WTC11 (cell line): Measurements from ENCODE around the gene ANKRD62. TPM values are rescaled to one million over a fixed set of nuclear protein-coding genes. Genes with fewer than 3 reads are reported as not detected.

ENCODE experiments used
- ATAC-seq: fragments of 200-7000 bp; cut with Tn5 transposase; 2 replicates; pipeline ENCODE4 v1.10.0; 2021; ENCODE audit warnings: mild to moderate bottlenecking, moderate library complexity
- CTCF ChIA-PET: fragments of 300-600 bp; sonication (Branson Sonifier 250); formaldehyde crosslinking; loops from one replicate; lab custom pipeline; 2021; ENCODE audit warnings: antibody characterized with exemption; lab: Charles Lee
- POLR2A ChIA-PET: fragments of 350-600 bp; sonication (Branson Sonifier 250); formaldehyde crosslinking; loops from one replicate; lab custom pipeline; 2021; ENCODE audit warnings: antibody characterized with exemption; lab: Charles Lee
- DNase-seq: peaks from one replicate; pipeline ENCODE4 v3.0.0; 2021; ENCODE audit warnings: low spot score
- H3K27ac Mint-ChIP-seq: 2 replicates; pipeline ENCODE4 v1.8.0; 2021; ENCODE audit warnings: mixed read lengths
- H3K27me3 Mint-ChIP-seq: 2 replicates; pipeline ENCODE4 v1.8.0; 2021; ENCODE audit warnings: low read depth, mild to moderate bottlenecking, moderate library complexity, mixed read lengths
- H3K36me3 Mint-ChIP-seq: 2 replicates; pipeline ENCODE4 v1.8.0; 2021; ENCODE audit warnings: mixed read lengths
- H3K4me1 Mint-ChIP-seq: 2 replicates; pipeline ENCODE4 v1.8.0; 2022; ENCODE audit warnings: mixed read lengths
- H3K4me3 Mint-ChIP-seq: 2 replicates; pipeline ENCODE4 v1.8.0; 2021; ENCODE audit warnings: mild to moderate bottlenecking, moderate library complexity, mixed read lengths
- H3K9me3 Mint-ChIP-seq: 2 replicates; pipeline ENCODE4 v1.8.0; 2021; ENCODE audit warnings: mixed read lengths
- AFF4 ChIP-seq: sonication (generic); formaldehyde crosslinking; IDR thresholded peaks from 2 replicates; pipeline ENCODE4 v1.8.1; 2023; ENCODE audit warnings: mild to moderate bottlenecking, missing genetic modification reagents, borderline replicate concordance
- ATF2 ChIP-seq: sonication (generic); formaldehyde crosslinking; IDR thresholded peaks from 2 replicates; pipeline ENCODE4 v1.8.1; 2022; ENCODE audit warnings: low read depth, missing genetic modification reagents, borderline replicate concordance
- ATF3 ChIP-seq: sonication (generic); formaldehyde crosslinking; conservative IDR thresholded peaks from 2 replicates; pipeline ENCODE4 v1.8.1; 2022; ENCODE audit warnings: mild to moderate bottlenecking, missing genetic modification reagents
- CREM ChIP-seq: sonication (generic); formaldehyde crosslinking; IDR thresholded peaks from 2 replicates; pipeline ENCODE4 v1.8.1; 2022; ENCODE audit warnings: mild to moderate bottlenecking, missing genetic modification reagents, moderate library complexity
- E2F1 ChIP-seq: sonication (generic); formaldehyde crosslinking; IDR thresholded peaks from 2 replicates; pipeline ENCODE4 v1.8.0; 2022; ENCODE audit warnings: mild to moderate bottlenecking, missing genetic modification reagents
- ERG ChIP-seq: fragments of 250-450 bp; sonication (Bioruptor Pico); IDR thresholded peaks from 2 replicates; pipeline ENCODE4 v1.8.0; 2021; ENCODE audit warnings: mild to moderate bottlenecking
- ESRRA ChIP-seq: sonication (generic); formaldehyde crosslinking; IDR thresholded peaks from 2 replicates; pipeline ENCODE4 v1.8.1; 2022; ENCODE audit warnings: mild to moderate bottlenecking, missing genetic modification reagents, borderline replicate concordance
- KAT7 ChIP-seq: sonication (generic); formaldehyde crosslinking; IDR thresholded peaks from 2 replicates; pipeline ENCODE4 v1.8.1; 2023; ENCODE audit warnings: missing genetic modification reagents, mild to moderate bottlenecking, borderline replicate concordance
- MYBL2 ChIP-seq: sonication (generic); formaldehyde crosslinking; IDR thresholded peaks from 2 replicates; pipeline ENCODE4 v1.8.1; 2023; ENCODE audit warnings: mild to moderate bottlenecking, moderate library complexity, missing genetic modification reagents
- NFE2L1 ChIP-seq: sonication (generic); formaldehyde crosslinking; IDR thresholded peaks from 2 replicates; pipeline ENCODE4 v1.8.1; 2023; ENCODE audit warnings: missing genetic modification reagents
- NR2C2 ChIP-seq: sonication (generic); formaldehyde crosslinking; IDR thresholded peaks from 2 replicates; pipeline ENCODE4 v1.8.0; 2022; ENCODE audit warnings: mild to moderate bottlenecking, missing genetic modification reagents
- RELA ChIP-seq: sonication (generic); formaldehyde crosslinking; IDR thresholded peaks from 2 replicates; pipeline ENCODE4 v1.8.1; 2022; ENCODE audit warnings: missing genetic modification reagents, mild to moderate bottlenecking, borderline replicate concordance
- USF1 ChIP-seq: sonication (generic); formaldehyde crosslinking; IDR thresholded peaks from 2 replicates; pipeline ENCODE4 v1.8.0; 2022; ENCODE audit warnings: mild to moderate bottlenecking, missing genetic modification reagents
- USF2 ChIP-seq: sonication (generic); formaldehyde crosslinking; IDR thresholded peaks from 2 replicates; pipeline ENCODE4 v1.8.1; 2023; ENCODE audit warnings: mild to moderate bottlenecking, missing genetic modification reagents, moderate library complexity
- ZNF281 ChIP-seq: sonication (generic); formaldehyde crosslinking; IDR thresholded peaks from 2 replicates; pipeline ENCODE4 v1.8.0; 2023; ENCODE audit warnings: mild to moderate bottlenecking, missing genetic modification reagents
- ZSCAN18 ChIP-seq: fragments of 250-450 bp; sonication (Bioruptor Pico); IDR thresholded peaks from 2 replicates; pipeline ENCODE4 v2.1.2; 2022; ENCODE audit warnings: mild to moderate bottlenecking, moderate library complexity
- total RNA-seq: library from RNA; stranded (reverse); gene quantifications from 3 replicates; pipeline ENCODE4 v1.2.3, GENCODE V29; 2021

The ANKRD62 gene
- total RNA-seq, 1 experiment from 2014 or later: not detected

- Mint-ChIP-seq H3K4me1 (no peaks in the 10 kb centered on the region), H3K4me3 (no peak overlapping the region)
- no peak for ATAC-seq
- POLR2A ChIA-PET: no interaction called here
- TF ChIP-seq USF2 (CRISPR knock-in tag) (no peak), NFE2L1 (CRISPR knock-in tag) (no peak), USF1 (CRISPR knock-in tag) (no peak), ESRRA (CRISPR knock-in tag) (no peak), RELA (CRISPR knock-in tag) (no peak), CREM (no peak), ZSCAN18 (CRISPR knock-in tag) (no peak), KAT7 (CRISPR knock-in tag) (no peak), E2F1 (CRISPR knock-in tag) (no peak), ZNF281 (CRISPR knock-in tag) (no peak), ERG (CRISPR knock-in tag) (no peak), AFF4 (no peak), ATF3 (CRISPR knock-in tag) (no peak), NR2C2 (CRISPR knock-in tag) (no peak), MYBL2 (CRISPR knock-in tag) (no peak), ATF2 (CRISPR knock-in tag) (no peak)
- TF ChIP-seq, all 79 proteins: peak for 0
- CTCF ChIA-PET: no interaction called here
- DNase-seq: no peak
- Mint-ChIP-seq H3K36me3 (no peaks in the 10 kb centered on the region), H3K9me3 (no peaks in the 10 kb centered on the region), H3K27me3 (no peaks in the 10 kb centered on the region), H3K27ac (no peak overlapping the region)
These were observed 7.9 kb upstream of the ANKRD62 start for GRCh38 chr18:12085786-12086185.
